ENCODE results near the gene ITK.
"Not testable (repeated sequence)": the region's sequence is repeated elsewhere in the genome, so short reads cannot be mapped to it uniquely, and the experiment has no call there.

Gene ITK

DNA sequence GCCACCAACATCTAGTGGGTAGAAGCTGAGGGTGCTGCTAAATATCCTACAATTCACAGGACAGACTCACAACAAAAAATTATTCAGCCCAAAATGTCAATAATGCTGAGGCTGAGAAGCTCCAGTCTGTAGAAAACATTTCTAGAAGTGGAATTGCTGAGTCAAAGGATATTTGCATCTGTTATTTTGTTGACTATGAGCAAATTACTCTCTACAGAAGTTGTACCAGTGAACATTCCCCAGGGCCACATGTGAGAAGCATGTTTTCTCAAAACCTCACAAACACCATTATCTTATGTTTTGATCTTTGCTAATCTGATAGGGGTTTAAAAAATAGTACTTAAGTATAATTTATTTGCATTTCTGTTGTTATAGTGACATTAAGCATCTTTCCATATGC lies 15.4 kb downstream of the ITK start:
- no peak overlapping the region for H3K4me3 ChIP-seq (ENCODE audit: low read length)
- no peak for DNase-seq (ENCODE audit: low read depth)
- TF ChIP-seq, protein P1, sequence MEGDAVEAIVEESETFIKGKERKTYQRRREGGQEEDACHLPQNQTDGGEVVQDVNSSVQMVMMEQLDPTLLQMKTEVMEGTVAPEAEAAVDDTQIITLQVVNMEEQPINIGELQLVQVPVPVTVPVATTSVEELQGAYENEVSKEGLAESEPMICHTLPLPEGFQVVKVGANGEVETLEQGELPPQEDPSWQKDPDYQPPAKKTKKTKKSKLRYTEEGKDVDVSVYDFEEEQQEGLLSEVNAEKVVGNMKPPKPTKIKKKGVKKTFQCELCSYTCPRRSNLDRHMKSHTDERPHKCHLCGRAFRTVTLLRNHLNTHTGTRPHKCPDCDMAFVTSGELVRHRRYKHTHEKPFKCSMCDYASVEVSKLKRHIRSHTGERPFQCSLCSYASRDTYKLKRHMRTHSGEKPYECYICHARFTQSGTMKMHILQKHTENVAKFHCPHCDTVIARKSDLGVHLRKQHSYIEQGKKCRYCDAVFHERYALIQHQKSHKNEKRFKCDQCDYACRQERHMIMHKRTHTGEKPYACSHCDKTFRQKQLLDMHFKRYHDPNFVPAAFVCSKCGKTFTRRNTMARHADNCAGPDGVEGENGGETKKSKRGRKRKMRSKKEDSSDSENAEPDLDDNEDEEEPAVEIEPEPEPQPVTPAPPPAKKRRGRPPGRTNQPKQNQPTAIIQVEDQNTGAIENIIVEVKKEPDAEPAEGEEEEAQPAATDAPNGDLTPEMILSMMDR (conservative IDR thresholded peaks at IDR 0.05; ENCODE audit: low read depth, low read length), result no peak

DNA sequence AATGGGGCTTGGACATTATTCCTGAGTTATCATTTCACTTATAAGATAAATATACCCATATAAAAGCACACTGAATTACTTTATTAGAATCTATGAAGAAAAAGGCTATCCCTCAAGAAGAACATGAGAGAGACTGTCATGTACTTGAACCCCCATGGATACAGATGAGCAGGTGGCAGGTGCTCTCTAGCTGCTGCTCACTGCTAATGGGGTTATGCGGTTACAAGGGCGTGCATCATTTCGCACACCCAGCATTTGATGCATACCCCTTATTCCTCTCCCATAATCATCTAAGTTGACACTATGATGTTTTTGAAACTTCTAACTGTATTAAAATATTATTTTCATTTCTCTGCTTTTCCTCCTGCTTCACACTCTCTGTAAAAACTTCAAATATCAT lies 16.4 kb downstream of the ITK start:
- TF ChIP-seq, protein P1 (conservative IDR thresholded peaks at IDR 0.05; ENCODE audit: low read depth, low read length), result no peak
- DNase-seq (ENCODE audit: low read depth), result no peak
- H3K4me3 ChIP-seq (ENCODE audit: low read length), result no peak overlapping the region

DNA sequence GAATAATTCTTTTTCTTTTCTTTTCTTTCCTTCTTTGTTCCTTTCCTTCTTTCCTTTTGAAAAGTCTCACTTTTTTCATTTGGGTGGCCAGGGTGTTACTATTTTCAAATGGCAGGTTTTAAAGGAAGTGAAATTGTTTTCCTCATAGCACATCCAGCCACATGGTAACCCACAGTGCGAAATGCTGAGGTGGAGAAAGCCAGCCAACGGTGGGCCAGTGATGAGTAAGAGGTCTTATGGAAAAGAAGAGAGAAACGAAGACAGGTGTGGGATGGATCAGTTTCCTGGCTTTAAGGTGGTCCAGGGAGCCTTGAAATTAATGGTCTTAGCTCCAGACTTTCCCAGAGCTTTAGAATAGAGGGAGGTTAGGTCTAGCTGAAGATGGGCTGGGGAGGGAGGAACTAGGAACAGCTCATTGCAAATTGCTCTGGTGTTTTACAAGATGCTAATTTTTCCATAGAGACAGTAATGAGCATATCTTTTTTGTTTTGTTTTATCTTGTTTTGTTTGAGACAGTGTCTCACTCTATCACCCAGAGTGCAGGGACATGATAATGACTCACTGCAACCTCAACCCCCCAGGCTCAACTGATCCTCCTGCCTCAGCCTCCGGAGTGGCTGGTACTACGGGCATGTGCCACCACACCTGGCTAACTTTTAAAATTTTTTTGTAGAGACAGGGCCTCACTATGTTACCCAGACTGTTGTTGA lies 17.8 kb downstream of the ITK start:
- no peak for DNase-seq (ENCODE audit: low read depth)
- TF ChIP-seq, protein P1 (conservative IDR thresholded peaks at IDR 0.05; ENCODE audit: low read depth, low read length), result no peak
- H3K4me3 ChIP-seq (ENCODE audit: low read length), result no peak overlapping the region

DNA sequence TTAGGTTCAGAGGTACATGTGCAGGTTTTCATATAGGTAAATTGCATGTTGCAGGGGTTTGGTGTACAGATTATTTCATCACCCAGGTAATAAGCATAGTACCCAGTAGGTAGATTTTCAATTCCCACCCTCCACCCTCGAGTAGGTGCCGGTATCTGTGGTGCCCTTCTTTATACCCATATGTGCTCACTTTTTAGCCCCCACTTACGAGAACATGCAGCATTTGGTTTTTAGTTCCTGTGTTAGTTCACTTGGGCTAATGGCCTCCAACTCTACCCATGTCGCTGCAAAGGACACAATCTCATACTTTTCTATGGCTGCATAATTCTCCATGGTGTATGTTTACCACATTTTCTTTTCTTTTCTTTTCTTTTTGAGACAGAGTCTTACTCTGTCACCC lies 21.2 kb downstream of the ITK start:
- H3K4me3 ChIP-seq (ENCODE audit: low read length), result no peak overlapping the region
- DNase-seq (ENCODE audit: low read depth), result no peak
- TF ChIP-seq, protein P1 (conservative IDR thresholded peaks at IDR 0.05; ENCODE audit: low read depth, low read length), result no peak

GRCh38 chr5:157203417-157203816 lies 22.8 kb downstream of the ITK start:
- no peak overlapping the region for H3K4me3 ChIP-seq (ENCODE audit: low read length)
- DNase-seq (ENCODE audit: low read depth), result no peak
- TF ChIP-seq, protein P1 (conservative IDR thresholded peaks at IDR 0.05; ENCODE audit: low read depth, low read length), result no peak

GRCh38 chr5:157204765-157205164 lies 24.1 kb downstream of the ITK start:
- DNase-seq (ENCODE audit: low read depth), result no peak
- TF ChIP-seq, protein P1 (conservative IDR thresholded peaks at IDR 0.05; ENCODE audit: low read depth, low read length), result no peak

GRCh38 chr5:157205708-157206107 lies 25.1 kb downstream of the ITK start:
- DNase-seq (ENCODE audit: low read depth), result no peak
- H3K4me3 ChIP-seq (ENCODE audit: low read length), result no peak overlapping the region
- TF ChIP-seq, protein P1 (conservative IDR thresholded peaks at IDR 0.05; ENCODE audit: low read depth, low read length), result no peak

More at GRCh38 chr5:157204765-157205164, 24.1 kb downstream of the ITK start:
- H3K4me3 ChIP-seq (ENCODE audit: low read length), result no peak overlapping the region

- H3K4me3 ChIP-seq (ENCODE audit: low read length); DNase-seq (ENCODE audit: low read depth): not testable (repeated sequence)
Measured at GRCh38 chr5:157210652-157211051, 30.0 kb downstream of the ITK start.
